ENCODE data around the gene FOXP1.

The FOXP1 gene

GRCh38 chr3:71389911-71390573 is 193.5 kb downstream of the FOXP1 start:
- peak; percentile 28 for DNase-seq

GRCh38 chr3:71389191-71389590 is 194.3 kb downstream of the FOXP1 start:
- no peak for DNase-seq

- DNase-seq: no peak
Measured at GRCh38 chr3:71388535-71389120, 194.9 kb downstream of the FOXP1 start.

GRCh38 chr3:71387586-71387985 is 195.9 kb downstream of the FOXP1 start:
- DNase-seq: no peak

- no peak for DNase-seq
Measured at GRCh38 chr3:71384837-71385716, 198.5 kb downstream of the FOXP1 start.

GRCh38 chr3:71384388-71384787 is 199.1 kb downstream of the FOXP1 start:
- peak; percentile 6 for DNase-seq

GRCh38 chr3:71380096-71380495 is 203.4 kb downstream of the FOXP1 start:
- peak; percentile 10 for DNase-seq

GRCh38 chr3:71378509-71378908 is 205.0 kb downstream of the FOXP1 start:
- DNase-seq: no peak

GRCh38 chr3:71376911-71377310 is 206.6 kb downstream of the FOXP1 start:
- DNase-seq: no peak

- no peak for DNase-seq
Measured at GRCh38 chr3:71376503-71376902, 207.0 kb downstream of the FOXP1 start.

- no peak for DNase-seq
Measured at GRCh38 chr3:71374582-71374981, 208.9 kb downstream of the FOXP1 start.

- DNase-seq: peak; percentile 54
Measured at GRCh38 chr3:71372911-71373637, 210.5 kb downstream of the FOXP1 start.

- no peak for DNase-seq
Measured at GRCh38 chr3:71372241-71372768, 211.2 kb downstream of the FOXP1 start.

GRCh38 chr3:71371282-71371681 is 212.2 kb downstream of the FOXP1 start:
- no peak for DNase-seq

GRCh38 chr3:71370467-71370866 is 213.1 kb downstream of the FOXP1 start:
- no peak for DNase-seq

GRCh38 chr3:71369701-71370391 is 213.7 kb downstream of the FOXP1 start:
- no peak for DNase-seq

- no peak for DNase-seq
Measured at GRCh38 chr3:71366988-71367604, 216.4 kb downstream of the FOXP1 start.

- no peak for DNase-seq
Measured at GRCh38 chr3:71361334-71361890, 222.1 kb downstream of the FOXP1 start.

GRCh38 chr3:71360764-71361163 is 222.8 kb downstream of the FOXP1 start:
- DNase-seq: peak; percentile 85

GRCh38 chr3:71360180-71360579 is 223.3 kb downstream of the FOXP1 start:
- peak; percentile 72 for DNase-seq

GRCh38 chr3:71358243-71358642 is 225.3 kb downstream of the FOXP1 start:
- DNase-seq: peak; percentile 90

All from activated CD4-positive, alpha-beta T cell treated with anti-CD3 and anti-CD28 coated beads, Interleukin-10, Interleukin-2, amounts not matched to agents 100 ng/mL and 50 ng/mL, durations not matched to agents 16 hours and 8 hours (primary cell).